ENCODE results near the gene DDT. TPM values are rescaled to one million over a fixed set of nuclear protein-coding genes. Genes with fewer than 3 reads are reported as not detected.

The DDT gene
- total and polyA plus RNA-seq, 2 donors (not counting 3 experiments of a cell fraction or from before 2014, with no cell fraction given): 106 to 205 TPM

DNA sequence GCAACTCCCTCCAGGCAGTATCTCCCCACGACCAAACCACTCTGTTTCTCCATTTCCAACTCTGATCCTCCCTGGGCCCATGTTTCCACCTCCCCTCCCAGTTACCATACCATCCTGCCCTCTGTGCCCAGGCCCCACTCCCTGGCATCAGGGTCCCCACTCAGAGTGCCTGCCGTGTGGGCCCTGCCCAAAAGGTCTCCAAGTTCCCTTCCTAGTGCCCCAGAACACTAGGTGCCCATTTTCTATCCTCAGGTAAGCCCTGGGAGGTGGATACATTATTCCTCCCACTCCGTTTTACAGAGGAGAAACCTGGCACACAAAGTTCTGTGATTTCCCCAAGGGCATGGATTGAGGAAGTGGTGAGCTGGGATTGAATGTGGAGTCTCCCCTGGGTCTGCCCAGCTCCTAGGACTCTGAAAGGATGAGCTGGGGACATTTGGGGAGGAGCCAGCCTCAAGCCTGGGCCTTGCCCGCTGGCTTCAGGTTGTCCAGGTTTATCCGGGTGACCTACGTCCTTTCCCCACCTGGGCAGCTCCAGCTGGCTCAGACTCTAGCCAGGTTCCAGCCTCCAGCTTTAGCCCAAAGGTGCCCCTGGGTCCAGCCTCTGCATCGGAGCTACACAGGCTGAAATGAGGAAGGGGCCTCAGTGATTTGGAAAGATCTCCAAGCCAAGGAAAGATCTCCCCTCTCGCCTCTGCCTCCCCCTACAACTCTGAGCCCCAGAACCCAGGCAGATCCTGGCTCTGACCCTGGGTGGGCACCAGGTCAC is 33.2 kb upstream of the DDT start:
- TF ChIP-seq JUN (IDR thresholded peaks at IDR 0.05; ENCODE audit: borderline replicate concordance, insufficient read depth, insufficient read length, low read depth) (no peak), EZH2 (IDR thresholded peaks at IDR 0.05; ENCODE audit: borderline replicate concordance, low read depth, low read length, severe bottlenecking) (no peak), MYC (IDR thresholded peaks at IDR 0.05; ENCODE audit: low read depth, low read length) (no peak), POLR2AphosphoS5 (IDR thresholded peaks at IDR 0.05; ENCODE audit: insufficient read depth, low read depth, low read length) (no peak), POLR2A (IDR thresholded peaks at IDR 0.05; ENCODE audit: low read depth, low read length) (no peak), GATA2 (IDR thresholded peaks at IDR 0.05; ENCODE audit: insufficient read depth, insufficient read length, low read depth, low read length) (no peak), FOS (IDR thresholded peaks at IDR 0.05; ENCODE audit: borderline replicate concordance, insufficient read depth, low read length) (no peak)
- TF ChIP-seq, protein P1, sequence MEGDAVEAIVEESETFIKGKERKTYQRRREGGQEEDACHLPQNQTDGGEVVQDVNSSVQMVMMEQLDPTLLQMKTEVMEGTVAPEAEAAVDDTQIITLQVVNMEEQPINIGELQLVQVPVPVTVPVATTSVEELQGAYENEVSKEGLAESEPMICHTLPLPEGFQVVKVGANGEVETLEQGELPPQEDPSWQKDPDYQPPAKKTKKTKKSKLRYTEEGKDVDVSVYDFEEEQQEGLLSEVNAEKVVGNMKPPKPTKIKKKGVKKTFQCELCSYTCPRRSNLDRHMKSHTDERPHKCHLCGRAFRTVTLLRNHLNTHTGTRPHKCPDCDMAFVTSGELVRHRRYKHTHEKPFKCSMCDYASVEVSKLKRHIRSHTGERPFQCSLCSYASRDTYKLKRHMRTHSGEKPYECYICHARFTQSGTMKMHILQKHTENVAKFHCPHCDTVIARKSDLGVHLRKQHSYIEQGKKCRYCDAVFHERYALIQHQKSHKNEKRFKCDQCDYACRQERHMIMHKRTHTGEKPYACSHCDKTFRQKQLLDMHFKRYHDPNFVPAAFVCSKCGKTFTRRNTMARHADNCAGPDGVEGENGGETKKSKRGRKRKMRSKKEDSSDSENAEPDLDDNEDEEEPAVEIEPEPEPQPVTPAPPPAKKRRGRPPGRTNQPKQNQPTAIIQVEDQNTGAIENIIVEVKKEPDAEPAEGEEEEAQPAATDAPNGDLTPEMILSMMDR (IDR thresholded peaks at IDR 0.05; ENCODE audit: extremely low read depth in 1 of 2, insufficient read depth in 1 of 2, low read depth in 1 of 2, low read length in 2 of 2): no peak
- TF ChIP-seq, protein P2, sequence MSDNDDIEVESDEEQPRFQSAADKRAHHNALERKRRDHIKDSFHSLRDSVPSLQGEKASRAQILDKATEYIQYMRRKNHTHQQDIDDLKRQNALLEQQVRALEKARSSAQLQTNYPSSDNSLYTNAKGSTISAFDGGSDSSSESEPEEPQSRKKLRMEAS (IDR thresholded peaks at IDR 0.05; ENCODE audit: insufficient read depth, insufficient read length): no peak
- Histone ChIP-seq H3K4me2 (ENCODE audit: insufficient read depth, low read length) (no peak overlapping the region), H3K9me3 (replicated peaks; ENCODE audit: control insufficient read depth, insufficient read depth, low read length) (no peaks in the 10 kb centered on the region), H4K20me1 (replicated peaks; ENCODE audit: control insufficient read depth, extremely low read depth, insufficient read depth, low read length) (no peaks in the 10 kb centered on the region), H3K36me3 (ENCODE audit: control insufficient read depth in 2 of 2, extremely low read depth in 1 of 2, insufficient read depth in 2 of 2, low read length in 2 of 2) (no peaks in the 10 kb centered on the region), H3K9ac (replicated peaks; ENCODE audit: extremely low read depth, insufficient read depth, low read length) (no peak overlapping the region), H3K9me1 (replicated peaks; ENCODE audit: control insufficient read depth, extremely low read depth, insufficient read depth, low read length) (no peaks in the 10 kb centered on the region), H3K4me3 (replicated peaks in 1 of 3; ENCODE audit: insufficient read depth in 1 of 3, low read depth in 1 of 3, low read length in 3 of 3) (no peak overlapping the region), H3K79me2 (ENCODE audit: control insufficient read depth, insufficient read depth, low read length) (peaks cover 10% of the 10 kb centered on the region), H3K27ac (ENCODE audit: insufficient read depth, low read depth, low read length) (no peak overlapping the region), H2AFZ (ENCODE audit: low read depth, low read length) (no peak overlapping the region), H3K4me1 (ENCODE audit: control insufficient read depth, extremely low read depth, insufficient read depth, low read length) (peaks cover 3% of the 10 kb centered on the region), H3K27me3 (ENCODE audit: control insufficient read depth in 2 of 2, insufficient read depth in 2 of 2, low read length in 2 of 2) (no peaks in the 10 kb centered on the region)
- dilution Hi-C loops (cut with MboI; ENCODE audit: extremely low pct_ligation_motif_present, low sequenced_read_pairs) (no loop called here), intact Hi-C loops (cut with micrococcal nuclease) (no loop called here)
- no peak for DNase-seq (ENCODE audit: low read depth, low spot score)
- no peak for FAIRE-seq
- no TSS peak for BruUV-seq (replicated peaks)
- POLR2A ChIA-PET: no interaction called here
- CTCF ChIA-PET: interaction anchor here (1.3 kb wide), 1 partner anchor 23 kb away, joined by 3 read pairs; no protein-coding TSS in a partner anchor
